A172 (cell line): Measurements from ENCODE around the gene LRFN5. TPM values are rescaled to one million over a fixed set of nuclear protein-coding genes. Genes with fewer than 3 reads are reported as not detected.
"Not testable (repeated sequence)": the region's sequence is repeated elsewhere in the genome, so short reads cannot be mapped to it uniquely, and the experiment has no call there.

Experiments used
- DNase-seq: peaks from one replicate; pipeline ENCODE4 v3.0.0-alpha.2; 2015; ENCODE audit warnings: low spot score
- total RNA-seq: library from RNA; depleted of rRNA; stranded (reverse); fragments of >200 nt; shearing (Covaris generic); gene quantifications from 2 replicates; pipeline ENCODE4 v1.2.3, GENCODE V29; 2014

LRFN5 gene
- total RNA-seq, 1 experiment from 2014 or later = not detected

- DNase-seq = no peak
Observed at GRCh38 chr14:41636492-41637392, 30.1 kb downstream of the LRFN5 start.

GRCh38 chr14:41641690-41642089, 35.0 kb downstream of the LRFN5 start:
- DNase-seq = no peak

- no peak for DNase-seq
Observed at GRCh38 chr14:41642367-41642766, 35.7 kb downstream of the LRFN5 start.

- DNase-seq = no peak
Observed at GRCh38 chr14:41642789-41643188, 36.1 kb downstream of the LRFN5 start.

- DNase-seq = no peak
Observed at GRCh38 chr14:41644606-41645005, 37.9 kb downstream of the LRFN5 start.

- no peak for DNase-seq
Observed at GRCh38 chr14:41650802-41651201, 44.1 kb downstream of the LRFN5 start.

- DNase-seq = no peak
Observed at GRCh38 chr14:41654196-41654595, 47.5 kb downstream of the LRFN5 start.

GRCh38 chr14:41662780-41663472, 56.2 kb downstream of the LRFN5 start:
- DNase-seq = no peak

- DNase-seq = no peak
Observed at GRCh38 chr14:41663473-41663850, 56.8 kb downstream of the LRFN5 start.

- DNase-seq = no peak
Observed at GRCh38 chr14:41666301-41666700, 59.6 kb downstream of the LRFN5 start.

GRCh38 chr14:41668356-41668755, 61.7 kb downstream of the LRFN5 start:
- DNase-seq = no peak

GRCh38 chr14:41673601-41674000, 66.9 kb downstream of the LRFN5 start:
- not testable (repeated sequence) for DNase-seq

GRCh38 chr14:41674511-41674971, 67.9 kb downstream of the LRFN5 start:
- not testable (repeated sequence) for DNase-seq

GRCh38 chr14:41699486-41699885, 92.8 kb downstream of the LRFN5 start:
- no peak for DNase-seq

- no peak for DNase-seq
Observed at GRCh38 chr14:41718477-41719166, 111.9 kb downstream of the LRFN5 start.

- no peak for DNase-seq
Observed at GRCh38 chr14:41739203-41739602, 132.5 kb downstream of the LRFN5 start.

- DNase-seq = no peak
Observed at GRCh38 chr14:41743140-41743539, 136.5 kb downstream of the LRFN5 start.

GRCh38 chr14:41749429-41749828, 142.8 kb downstream of the LRFN5 start:
- peak; percentile 22 for DNase-seq

GRCh38 chr14:41750575-41750974, 143.9 kb downstream of the LRFN5 start:
- not testable (repeated sequence) for DNase-seq

- DNase-seq = no peak
Observed at GRCh38 chr14:41758011-41758665, 151.5 kb downstream of the LRFN5 start.

- DNase-seq = no peak
Observed at GRCh38 chr14:41761204-41761603, 154.5 kb downstream of the LRFN5 start.

- no peak for DNase-seq
Observed at GRCh38 chr14:41766772-41767171, 160.1 kb downstream of the LRFN5 start.
